MM.1S (cell line): Measurements from ENCODE around the gene CYB5D1.

Experiments
- CTCF ChIP-seq: fragments of 300-600 bp; sonication (generic); IDR thresholded peaks from 2 replicates; pipeline ENCODE4 v1.5.1; 2016; ENCODE audit warnings: antibody characterized with exemption, low read length, mixed read lengths
- EZH2 ChIP-seq: fragments of 300-600 bp; sonication (generic); optimal IDR thresholded peaks from 2 replicates; pipeline ENCODE3; 2017; ENCODE audit warnings: low read depth, mild to moderate bottlenecking, antibody characterized with exemption, low read length, mixed read lengths
- EZH2phosphoT487 ChIP-seq: fragments of 300-600 bp; sonication (generic); IDR thresholded peaks from 2 replicates; pipeline ENCODE4 v1.6.1; 2018; ENCODE audit warnings: antibody characterized with exemption, low read length

GRCh38 chr17:7875804-7876370, 18.1 kb downstream of the CYB5D1 start:
- TF ChIP-seq CTCF (no peak), EZH2phosphoT487 (no peak), EZH2 (no peak)
